Stimulated activated CD4-positive, alpha-beta T cell treated with anti-CD3 and anti-CD28 coated beads, Interleukin-1b, Interleukin-23, amount 100 ng/mL, for 48 hours (primary cell): ENCODE data around the gene MAEA.

Experiments used
- DNase-seq: peaks from one replicate; pipeline ENCODE4 v3.0.0-alpha.2; 2020

Gene MAEA

GRCh38 chr4:1289207-1290164, at the start of gene MAEA:
TSS of gene MAEA (plus strand) at chr4:1289891. CDS start at chr4:1289914, 23 bp downstream.
- peak; percentile 97 for DNase-seq

GRCh38 chr4:1239950-1240307, 49.8 kb upstream of the MAEA start:
- DNase-seq = no peak

GRCh38 chr4:1240721-1241465, 48.8 kb upstream of the MAEA start:
- DNase-seq = no peak

- DNase-seq = no peak
These were observed 48.2 kb upstream of the MAEA start for GRCh38 chr4:1241466-1241935.

GRCh38 chr4:1241936-1242505, 47.7 kb upstream of the MAEA start:
- no peak for DNase-seq

GRCh38 chr4:1242506-1243450, 46.9 kb upstream of the MAEA start:
- DNase-seq = no peak

- no peak for DNase-seq
These were observed 46.1 kb upstream of the MAEA start for GRCh38 chr4:1243451-1244080.

GRCh38 chr4:1244081-1244977, 45.4 kb upstream of the MAEA start:
- no peak for DNase-seq

GRCh38 chr4:1244978-1245471, 44.7 kb upstream of the MAEA start:
- DNase-seq = no peak

- DNase-seq = no peak
These were observed 44.1 kb upstream of the MAEA start for GRCh38 chr4:1245481-1246051.

- no peak for DNase-seq
These were observed 43.4 kb upstream of the MAEA start for GRCh38 chr4:1246111-1246881.

- peak; percentile 22 for DNase-seq
These were observed 42.5 kb upstream of the MAEA start for GRCh38 chr4:1246901-1247863.

GRCh38 chr4:1247864-1248244, 41.8 kb upstream of the MAEA start:
- no peak for DNase-seq

GRCh38 chr4:1248245-1249147, 41.2 kb upstream of the MAEA start, which contains the start of gene CTBP1:
TSS of gene CTBP1 (minus strand) at chr4:1249130. CDS start at chr4:1241331, 7,799 bp downstream.
- DNase-seq = peak; percentile 73

- peak; percentile 78 for DNase-seq
These were observed 40.5 kb upstream of the MAEA start for GRCh38 chr4:1249148-1249730.

GRCh38 chr4:1249731-1250526, 39.8 kb upstream of the MAEA start:
- DNase-seq = peak; percentile 48
